ENCODE data around the gene LYZL1.

DNA sequence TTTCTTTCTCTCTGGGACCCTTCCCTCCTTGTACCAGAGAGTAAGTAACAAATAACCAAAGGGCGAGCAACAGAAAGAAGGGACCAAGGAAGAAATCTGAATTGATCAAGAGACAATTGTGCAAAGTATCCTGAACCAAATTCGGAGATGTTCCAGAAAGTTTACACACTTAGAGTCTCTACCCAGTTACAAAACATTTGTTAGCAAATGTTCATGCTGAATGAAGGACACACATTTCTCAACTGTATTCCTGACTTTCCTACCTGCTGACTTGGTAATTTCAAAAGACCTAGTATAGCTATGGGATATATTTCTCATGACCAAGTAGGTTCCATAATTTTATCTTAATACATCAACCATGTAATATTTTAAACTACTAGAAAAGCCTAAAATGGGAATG lies 37.4 kb downstream of the LYZL1 start:
- TF ChIP-seq, protein P1, sequence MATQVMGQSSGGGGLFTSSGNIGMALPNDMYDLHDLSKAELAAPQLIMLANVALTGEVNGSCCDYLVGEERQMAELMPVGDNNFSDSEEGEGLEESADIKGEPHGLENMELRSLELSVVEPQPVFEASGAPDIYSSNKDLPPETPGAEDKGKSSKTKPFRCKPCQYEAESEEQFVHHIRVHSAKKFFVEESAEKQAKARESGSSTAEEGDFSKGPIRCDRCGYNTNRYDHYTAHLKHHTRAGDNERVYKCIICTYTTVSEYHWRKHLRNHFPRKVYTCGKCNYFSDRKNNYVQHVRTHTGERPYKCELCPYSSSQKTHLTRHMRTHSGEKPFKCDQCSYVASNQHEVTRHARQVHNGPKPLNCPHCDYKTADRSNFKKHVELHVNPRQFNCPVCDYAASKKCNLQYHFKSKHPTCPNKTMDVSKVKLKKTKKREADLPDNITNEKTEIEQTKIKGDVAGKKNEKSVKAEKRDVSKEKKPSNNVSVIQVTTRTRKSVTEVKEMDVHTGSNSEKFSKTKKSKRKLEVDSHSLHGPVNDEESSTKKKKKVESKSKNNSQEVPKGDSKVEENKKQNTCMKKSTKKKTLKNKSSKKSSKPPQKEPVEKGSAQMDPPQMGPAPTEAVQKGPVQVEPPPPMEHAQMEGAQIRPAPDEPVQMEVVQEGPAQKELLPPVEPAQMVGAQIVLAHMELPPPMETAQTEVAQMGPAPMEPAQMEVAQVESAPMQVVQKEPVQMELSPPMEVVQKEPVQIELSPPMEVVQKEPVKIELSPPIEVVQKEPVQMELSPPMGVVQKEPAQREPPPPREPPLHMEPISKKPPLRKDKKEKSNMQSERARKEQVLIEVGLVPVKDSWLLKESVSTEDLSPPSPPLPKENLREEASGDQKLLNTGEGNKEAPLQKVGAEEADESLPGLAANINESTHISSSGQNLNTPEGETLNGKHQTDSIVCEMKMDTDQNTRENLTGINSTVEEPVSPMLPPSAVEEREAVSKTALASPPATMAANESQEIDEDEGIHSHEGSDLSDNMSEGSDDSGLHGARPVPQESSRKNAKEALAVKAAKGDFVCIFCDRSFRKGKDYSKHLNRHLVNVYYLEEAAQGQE (IDR thresholded peaks at IDR 0.05; ENCODE audit: borderline replicate concordance) = no peak
- no peak for TF ChIP-seq EZH2 (IDR thresholded peaks at IDR 0.05; ENCODE audit: borderline replicate concordance, insufficient read depth, low read length, poor library complexity, severe bottlenecking)
- no peak for TF ChIP-seq SMC3 (conservative IDR thresholded peaks at IDR 0.05; ENCODE audit: poor library complexity)
- TF ChIP-seq, protein P2, sequence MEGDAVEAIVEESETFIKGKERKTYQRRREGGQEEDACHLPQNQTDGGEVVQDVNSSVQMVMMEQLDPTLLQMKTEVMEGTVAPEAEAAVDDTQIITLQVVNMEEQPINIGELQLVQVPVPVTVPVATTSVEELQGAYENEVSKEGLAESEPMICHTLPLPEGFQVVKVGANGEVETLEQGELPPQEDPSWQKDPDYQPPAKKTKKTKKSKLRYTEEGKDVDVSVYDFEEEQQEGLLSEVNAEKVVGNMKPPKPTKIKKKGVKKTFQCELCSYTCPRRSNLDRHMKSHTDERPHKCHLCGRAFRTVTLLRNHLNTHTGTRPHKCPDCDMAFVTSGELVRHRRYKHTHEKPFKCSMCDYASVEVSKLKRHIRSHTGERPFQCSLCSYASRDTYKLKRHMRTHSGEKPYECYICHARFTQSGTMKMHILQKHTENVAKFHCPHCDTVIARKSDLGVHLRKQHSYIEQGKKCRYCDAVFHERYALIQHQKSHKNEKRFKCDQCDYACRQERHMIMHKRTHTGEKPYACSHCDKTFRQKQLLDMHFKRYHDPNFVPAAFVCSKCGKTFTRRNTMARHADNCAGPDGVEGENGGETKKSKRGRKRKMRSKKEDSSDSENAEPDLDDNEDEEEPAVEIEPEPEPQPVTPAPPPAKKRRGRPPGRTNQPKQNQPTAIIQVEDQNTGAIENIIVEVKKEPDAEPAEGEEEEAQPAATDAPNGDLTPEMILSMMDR (IDR thresholded peaks at IDR 0.05; ENCODE audit: poor library complexity, severe bottlenecking) = no peak
- TF ChIP-seq POLR2AphosphoS5 (IDR thresholded peaks at IDR 0.05) = no peak
- TF ChIP-seq EP300 (conservative IDR thresholded peaks at IDR 0.05; ENCODE audit: poor library complexity, severe bottlenecking) = no peak
- TF ChIP-seq MXI1 (conservative IDR thresholded peaks at IDR 0.05; ENCODE audit: poor library complexity, severe bottlenecking) = no peak
- TF ChIP-seq TAF1 (IDR thresholded peaks at IDR 0.05; ENCODE audit: low read depth) = no peak
- no peak for TF ChIP-seq RAD21 (conservative IDR thresholded peaks at IDR 0.05)
